DND-41 (cell line): ENCODE results near the gene LRRC61.

Experiments used
- EZH2 ChIP-seq: IDR thresholded peaks from 3 replicates; pipeline ENCODE4 v1.6.1; 2012; ENCODE audit warnings: borderline replicate concordance, low read depth, mild to moderate bottlenecking, moderate library complexity, low read length, inconsistent platforms; ENCODE audit not compliant: severe bottlenecking
- TF ChIP-seq, protein P1 (sequence below): IDR thresholded peaks from 2 replicates; pipeline ENCODE4 v1.5.1; 2012; ENCODE audit warnings: borderline replicate concordance, low read length, moderate library complexity, mild to moderate bottlenecking; ENCODE audit not compliant: poor library complexity, severe bottlenecking; ENCODE audit errors: extremely low read depth

DNA sequence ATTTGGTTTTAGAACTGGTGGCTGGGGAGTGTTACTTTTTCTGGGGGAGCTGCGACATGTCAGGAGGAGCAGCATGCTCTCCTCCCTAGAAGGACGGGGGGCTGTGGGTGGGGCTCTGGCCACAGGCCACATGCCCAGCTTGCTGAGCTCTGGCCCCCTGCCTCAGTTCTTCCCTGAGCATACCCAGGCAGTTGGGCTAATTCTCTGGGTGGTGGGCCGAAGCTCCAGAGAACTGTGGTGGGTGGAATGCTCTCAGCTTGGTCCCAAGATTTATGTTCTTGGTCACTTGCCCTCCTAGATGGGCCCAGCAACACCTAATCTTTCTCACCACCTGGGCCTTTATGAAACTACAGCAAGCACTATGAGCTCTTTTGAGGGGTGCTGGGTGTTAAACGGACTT lies 50.9 kb downstream of the LRRC61 start:
- TF ChIP-seq, protein P1, sequence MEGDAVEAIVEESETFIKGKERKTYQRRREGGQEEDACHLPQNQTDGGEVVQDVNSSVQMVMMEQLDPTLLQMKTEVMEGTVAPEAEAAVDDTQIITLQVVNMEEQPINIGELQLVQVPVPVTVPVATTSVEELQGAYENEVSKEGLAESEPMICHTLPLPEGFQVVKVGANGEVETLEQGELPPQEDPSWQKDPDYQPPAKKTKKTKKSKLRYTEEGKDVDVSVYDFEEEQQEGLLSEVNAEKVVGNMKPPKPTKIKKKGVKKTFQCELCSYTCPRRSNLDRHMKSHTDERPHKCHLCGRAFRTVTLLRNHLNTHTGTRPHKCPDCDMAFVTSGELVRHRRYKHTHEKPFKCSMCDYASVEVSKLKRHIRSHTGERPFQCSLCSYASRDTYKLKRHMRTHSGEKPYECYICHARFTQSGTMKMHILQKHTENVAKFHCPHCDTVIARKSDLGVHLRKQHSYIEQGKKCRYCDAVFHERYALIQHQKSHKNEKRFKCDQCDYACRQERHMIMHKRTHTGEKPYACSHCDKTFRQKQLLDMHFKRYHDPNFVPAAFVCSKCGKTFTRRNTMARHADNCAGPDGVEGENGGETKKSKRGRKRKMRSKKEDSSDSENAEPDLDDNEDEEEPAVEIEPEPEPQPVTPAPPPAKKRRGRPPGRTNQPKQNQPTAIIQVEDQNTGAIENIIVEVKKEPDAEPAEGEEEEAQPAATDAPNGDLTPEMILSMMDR: no peak
- TF ChIP-seq EZH2: no peak
